Measurements from ENCODE around the gene PRR20B. TPM values are rescaled to one million over a fixed set of nuclear protein-coding genes. Genes with fewer than 3 reads are reported as not detected.

The PRR20B gene
- total RNA-seq (2022; extraction: Qiagen RNA extraction; ENCODE audit: low read depth): not detected in 5 replicates

GRCh38 chr13:57147188-57147587 lies at the start of gene PRR20B:
PRR20B (plus strand) TSS chr13:57147488; CDS start chr13:57147875, 387 bp downstream.

GRCh38 chr13:57140235-57140968 lies 6.9 kb upstream of the PRR20B start, which contains the start of gene PRR20A:
PRR20A (plus strand) TSS chr13:57140918; CDS start chr13:57141305, 387 bp downstream.

GRCh38 chr13:57153761-57154160 lies 6.5 kb downstream of the PRR20B start, which contains the start of gene PRR20C:
PRR20C (plus strand) TSS chr13:57154061; CDS start chr13:57154448, 387 bp downstream.

GRCh38 chr13:57160332-57160731 lies 13.0 kb downstream of the PRR20B start, which contains the start of gene PRR20D:
PRR20D (plus strand) TSS chr13:57160632; CDS start chr13:57161019, 387 bp downstream.

GRCh38 chr13:57166897-57167296 lies 19.6 kb downstream of the PRR20B start, which contains the start of gene PRR20E:
PRR20E (plus strand) TSS chr13:57167197; CDS start chr13:57167584, 387 bp downstream.

Other genes starting within 250 kb of the PRR20B start
- gene PRR20A, start 6.6 kb upstream of the PRR20B start, total RNA-seq (2022; extraction: Qiagen RNA extraction; ENCODE audit: low read depth): not detected in 5 replicates
- gene PRR20C, start 6.6 kb downstream of the PRR20B start, total RNA-seq (2022; extraction: Qiagen RNA extraction; ENCODE audit: low read depth): not detected in 5 replicates
- not detected in 5 replicates for gene PRR20D, start 13.1 kb downstream of the PRR20B start, total RNA-seq (2022; extraction: Qiagen RNA extraction; ENCODE audit: low read depth)
- not detected in 5 replicates for gene PRR20E, start 19.7 kb downstream of the PRR20B start, total RNA-seq (2022; extraction: Qiagen RNA extraction; ENCODE audit: low read depth)

Data from A549 treated with CpdA at 1 μM for 4 hours (cell line).